Endodermal cell (in vitro differentiated cells): ENCODE measurements around the gene WDR7. TPM values are rescaled to one million over a fixed set of nuclear protein-coding genes. Genes with fewer than 3 reads are reported as not detected.

Source experiments
- DNase-seq: peaks from one replicate; pipeline ENCODE4 v3.0.0-alpha.2; 2017
- H3K27ac ChIP-seq: 2 replicates; pipeline ENCODE4 v1.5.1; 2013; ENCODE audit warnings: mild to moderate bottlenecking, low read depth, low read length, moderate library complexity
- H3K27me3 ChIP-seq: 2 replicates; pipeline ENCODE4 v1.6.1; 2013; ENCODE audit warnings: mild to moderate bottlenecking, low read length, moderate library complexity; ENCODE audit not compliant: insufficient read depth, control insufficient read depth, poor library complexity, severe bottlenecking
- H3K36me3 ChIP-seq: 2 replicates; pipeline ENCODE4 v1.7.0; 2013; ENCODE audit warnings: mild to moderate bottlenecking, low read length, moderate library complexity; ENCODE audit not compliant: control insufficient read depth, insufficient read depth
- H3K4me1 ChIP-seq: one replicate; pipeline ENCODE4 v1.7.0; 2013; ENCODE audit warnings: low read length; ENCODE audit not compliant: control insufficient read depth, insufficient read depth
- H3K4me3 ChIP-seq: 2 replicates; pipeline ENCODE4 v1.5.1; 2013; ENCODE audit warnings: mild to moderate bottlenecking, low read length, moderate library complexity
- H3K9ac ChIP-seq: 2 replicates; pipeline ENCODE4 v1.6.1; 2013; ENCODE audit warnings: mild to moderate bottlenecking, low read length, moderate library complexity; ENCODE audit not compliant: poor library complexity, severe bottlenecking; ENCODE audit errors: extremely low read depth
- H3K9me3 ChIP-seq: 2 replicates; pipeline ENCODE4 v1.6.1; 2013; ENCODE audit warnings: mild to moderate bottlenecking, low read length, moderate library complexity; ENCODE audit not compliant: control insufficient read depth
- H3K27ac Mint-ChIP-seq: 2 replicates; pipeline ENCODE4 v1.8.0; 2020; ENCODE audit warnings: mixed read lengths
- H3K27me3 Mint-ChIP-seq: 2 replicates; pipeline ENCODE4 v1.8.0; 2021; ENCODE audit warnings: mild to moderate bottlenecking, mixed read lengths; ENCODE audit not compliant: insufficient read depth
- H3K36me3 Mint-ChIP-seq: 2 replicates; pipeline ENCODE4 v1.8.0; 2020; ENCODE audit warnings: low read depth, mixed read lengths
- H3K4me1 Mint-ChIP-seq: 2 replicates; pipeline ENCODE4 v1.8.0; 2020; ENCODE audit warnings: mixed read lengths
- H3K4me3 Mint-ChIP-seq: 2 replicates; pipeline ENCODE4 v1.8.0; 2020; ENCODE audit warnings: mild to moderate bottlenecking, moderate library complexity, mixed read lengths
- H3K9me3 Mint-ChIP-seq: 2 replicates; pipeline ENCODE4 v1.8.0; 2020; ENCODE audit warnings: mild to moderate bottlenecking, mixed read lengths
- CTCF ChIP-seq: fragments of 200-600 bp; sonication (generic); conservative IDR thresholded peaks from 2 replicates; pipeline ENCODE4 v1.5.0; 2021; ENCODE audit warnings: antibody characterized with exemption, mild to moderate bottlenecking
- WGBS, 2 experiments: methylation state at CpG; one replicate each; pipeline versions ENCODE4 v1.1.5 to v1.1.7; 2013; ENCODE audit warnings: missing lambda C conversion rate in 2 of 2, mixed read lengths in 1 of 2; ENCODE audit not compliant: insufficient coverage in 1 of 2, insufficient read length in 1 of 2; 5-methylcytosine and 5-hydroxymethylcytosine counted together
- total RNA-seq, 2 donors: library from RNA; stranded (reverse); fragmentation: NEBNext Ultra II Directional in 1 of 2; extraction: Animal tissue kit (Norgen Biotek cat#: 25700) in 1 of 2; gene quantifications; 2 replicates in 1 of 2; 3 replicates in 1 of 2; pipeline ENCODE4 v1.2.1, GENCODE V29; 2021

Gene WDR7
- total RNA-seq, 2 donors from 2014 or later: 17.1 to 22.5 TPM

- no peaks in the 10 kb centered on the region for H3K27me3 Mint-ChIP-seq
- no peaks in the 10 kb centered on the region for H3K9me3 ChIP-seq
- peak overlapping the region; percentile 88 for H3K27ac Mint-ChIP-seq
- no peak for TF ChIP-seq CTCF
- H3K27me3 ChIP-seq: peaks cover 5% of the 10 kb centered on the region
- peaks cover 18% of the 10 kb centered on the region for H3K36me3 ChIP-seq
- no peak for DNase-seq
- H3K9ac ChIP-seq: peak overlapping the region; percentile 44
- 83 to 85% methylated on average over 6 of the region's 6 CpGs for WGBS, 2 experiments
- peaks cover 5% of the 10 kb centered on the region for H3K9me3 Mint-ChIP-seq
- H3K4me3 ChIP-seq: peak overlapping the region; percentile 98
- H3K4me3 Mint-ChIP-seq: peak overlapping the region; percentile 100
- peaks cover 8% of the 10 kb centered on the region for H3K4me1 Mint-ChIP-seq
- H3K4me1 ChIP-seq: peaks cover 2% of the 10 kb centered on the region
- H3K36me3 Mint-ChIP-seq: peaks cover 14% of the 10 kb centered on the region
- H3K27ac ChIP-seq: peak overlapping the region; percentile 26
These were observed 12.1 kb upstream of the WDR7 start for GRCh38 chr18:56639104-56639381.

- H3K4me1 Mint-ChIP-seq: peaks cover 8% of the 10 kb centered on the region
- no peaks in the 10 kb centered on the region for H3K27me3 Mint-ChIP-seq
- no peak overlapping the region for H3K27ac Mint-ChIP-seq
- Histone ChIP-seq H3K4me3 (peak overlapping the region; percentile 98), H3K27ac (no peak overlapping the region), H3K9me3 (no peaks in the 10 kb centered on the region), H3K4me1 (peaks cover 2% of the 10 kb centered on the region), H3K36me3 (peaks cover 13% of the 10 kb centered on the region), H3K9ac (no peak overlapping the region), H3K27me3 (peaks cover 5% of the 10 kb centered on the region)
- 96% methylated on average over 8 to 9 of the region's 9 CpGs for WGBS, 2 experiments
- H3K36me3 Mint-ChIP-seq: peaks cover 10% of the 10 kb centered on the region
- no peak for TF ChIP-seq CTCF
- DNase-seq: no peak
- peaks cover 5% of the 10 kb centered on the region for H3K9me3 Mint-ChIP-seq
- H3K4me3 Mint-ChIP-seq: peak overlapping the region; percentile 100
These were observed 11.6 kb upstream of the WDR7 start for GRCh38 chr18:56639571-56639970.

GRCh38 chr18:56641714-56642337 lies 9.3 kb upstream of the WDR7 start:
- WGBS, 2 experiments: 88 to 92% methylated on average over 8 of the region's 8 CpGs
- Histone ChIP-seq H3K9ac (no peak overlapping the region), H3K27me3 (peaks cover 5% of the 10 kb centered on the region), H3K36me3 (no peaks in the 10 kb centered on the region), H3K9me3 (no peaks in the 10 kb centered on the region), H3K4me3 (no peak overlapping the region), H3K4me1 (peaks cover 2% of the 10 kb centered on the region), H3K27ac (no peak overlapping the region)
- no peaks in the 10 kb centered on the region for H3K36me3 Mint-ChIP-seq
- no peak for TF ChIP-seq CTCF
- no peaks in the 10 kb centered on the region for H3K27me3 Mint-ChIP-seq
- H3K4me3 Mint-ChIP-seq: no peak overlapping the region
- H3K9me3 Mint-ChIP-seq: peaks cover 5% of the 10 kb centered on the region
- H3K4me1 Mint-ChIP-seq: peaks cover 8% of the 10 kb centered on the region
- no peak overlapping the region for H3K27ac Mint-ChIP-seq
- no peak for DNase-seq
